Colonic mucosa (tissue), 4 donors: ENCODE results near the gene DGKB. TPM values are rescaled to one million over a fixed set of nuclear protein-coding genes. Genes with fewer than 3 reads are reported as not detected.

Experiments used
- DNase-seq: peaks from one replicate; pipeline ENCODE4 v3.0.0-alpha.2; 2020
- H3K27ac ChIP-seq: fragments of 200-600 bp; one replicate; pipeline ENCODE4 v1.8.0; 2021
- H3K27me3 ChIP-seq: fragments of 200-600 bp; one replicate; pipeline ENCODE4 v1.8.0; 2021
- H3K36me3 ChIP-seq: fragments of 200-600 bp; one replicate; pipeline ENCODE4 v1.8.0; 2021
- H3K4me1 ChIP-seq: fragments of 200-600 bp; one replicate; pipeline ENCODE4 v1.8.0; 2021; ENCODE audit warnings: mild to moderate bottlenecking
- H3K4me3 ChIP-seq: fragments of 200-600 bp; one replicate; pipeline ENCODE4 v1.8.0; 2021
- H3K9ac ChIP-seq, 2 donors: one replicate each; pipeline ENCODE4 v1.7.0; 2013; ENCODE audit warnings: control low read depth in 2 of 2, low read depth in 2 of 2, low read length in 2 of 2
- H3K9me3 ChIP-seq: fragments of 200-600 bp; one replicate; pipeline ENCODE4 v1.8.0; 2021
- CTCF ChIP-seq: fragments of 200-600 bp; IDR thresholded peaks from one replicate; pipeline ENCODE4 v1.8.0; 2022; ENCODE audit warnings: antibody characterized with exemption, mild to moderate bottlenecking
- intact Hi-C: fragments of 100-400 bp; cut with DNase I; formaldehyde crosslinking; loops from one replicate; pipeline ENCODE4 v1.14.1; 2022
- total RNA-seq, 2 donors: library from RNA; stranded (reverse); fragmentation: NEBNext Ultra II Directional in 1 of 2; extraction: Animal tissue kit (Norgen Biotek cat#: 25700) in 1 of 2; gene quantifications; one replicate each; pipeline ENCODE4 v1.2.1, GENCODE V29; 2021
- donor health status: healthy.
- donor health status: DM: no; HTN: no; CAD: no.
- donor health status: DM: no; HTN: no; CAD: no.

The DGKB gene
- total RNA-seq, 2 donors from 2014 or later, result 0.25 to 0.61 TPM

DNA sequence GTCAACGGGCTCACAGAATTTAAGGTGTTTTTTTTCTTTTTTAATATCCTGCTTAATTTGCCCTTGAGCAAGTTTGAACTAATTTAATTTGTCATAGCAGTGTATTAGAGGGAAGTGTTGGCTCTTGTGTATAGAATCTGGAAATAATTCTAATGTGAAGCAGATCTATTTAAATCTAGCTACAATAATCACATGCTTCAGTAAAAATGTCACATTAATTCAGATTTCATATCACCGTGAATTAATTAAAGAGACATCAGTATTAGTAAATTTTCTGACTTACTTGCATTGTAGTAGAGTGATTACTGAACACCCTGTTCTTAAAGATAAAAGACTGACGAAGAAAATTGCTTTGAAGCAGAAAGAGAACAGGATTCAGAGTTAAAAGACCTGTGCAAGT lies 124.7 kb downstream of the DGKB start:
- H3K27me3 ChIP-seq, result no peaks in the 10 kb centered on the region
- H3K9ac ChIP-seq, result no peak overlapping the region
- no peaks in the 10 kb centered on the region for H3K36me3 ChIP-seq
- no peak for TF ChIP-seq CTCF
- DNase-seq, result no peak
- intact Hi-C loops, result no loop called here
- H3K4me1 ChIP-seq, result no peaks in the 10 kb centered on the region
- no peak overlapping the region for H3K4me3 ChIP-seq
- H3K27ac ChIP-seq, result no peak overlapping the region
- no peaks in the 10 kb centered on the region for H3K9me3 ChIP-seq

- intact Hi-C loops, result no loop called here
- Histone ChIP-seq H3K9me3 (no peaks in the 10 kb centered on the region), H3K36me3 (no peaks in the 10 kb centered on the region), H3K27me3 (no peaks in the 10 kb centered on the region), H3K4me3 (no peak overlapping the region), H3K27ac (no peak overlapping the region), H3K9ac (no peak overlapping the region), H3K4me1 (no peaks in the 10 kb centered on the region)
- no peak for TF ChIP-seq CTCF
- DNase-seq, result no peak
Observed at GRCh38 chr7:14776266-14776665, 126.3 kb downstream of the DGKB start.

GRCh38 chr7:14773729-14774271 lies 128.8 kb downstream of the DGKB start:
- H3K27ac ChIP-seq, result no peak overlapping the region
- intact Hi-C loops, result no loop called here
- no peak overlapping the region for H3K9ac ChIP-seq
- H3K4me1 ChIP-seq, result no peaks in the 10 kb centered on the region
- no peak for DNase-seq
- no peaks in the 10 kb centered on the region for H3K9me3 ChIP-seq
- no peak overlapping the region for H3K4me3 ChIP-seq
- H3K27me3 ChIP-seq, result no peaks in the 10 kb centered on the region
- TF ChIP-seq CTCF, result no peak
- H3K36me3 ChIP-seq, result no peaks in the 10 kb centered on the region

DNA sequence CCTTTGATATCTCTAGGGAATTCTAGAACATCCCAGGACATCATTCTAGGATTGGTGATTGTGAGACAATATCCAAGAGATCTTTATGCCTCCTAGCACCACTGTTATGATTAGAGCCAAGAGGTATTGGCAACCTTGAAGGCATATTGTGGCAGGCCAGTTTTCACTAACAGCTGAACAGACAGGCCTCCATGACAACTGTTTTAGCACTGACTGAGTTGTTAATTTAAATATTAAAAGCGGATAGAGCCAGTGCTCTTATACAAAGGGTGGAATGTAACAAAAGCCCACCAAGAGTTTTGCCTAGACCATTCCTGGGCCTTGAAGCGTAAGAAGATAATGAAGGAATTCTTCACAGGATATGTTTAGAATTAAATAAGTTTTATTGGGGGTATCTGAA lies 131.9 kb downstream of the DGKB start:
- H3K9ac ChIP-seq, result no peak overlapping the region

DNA sequence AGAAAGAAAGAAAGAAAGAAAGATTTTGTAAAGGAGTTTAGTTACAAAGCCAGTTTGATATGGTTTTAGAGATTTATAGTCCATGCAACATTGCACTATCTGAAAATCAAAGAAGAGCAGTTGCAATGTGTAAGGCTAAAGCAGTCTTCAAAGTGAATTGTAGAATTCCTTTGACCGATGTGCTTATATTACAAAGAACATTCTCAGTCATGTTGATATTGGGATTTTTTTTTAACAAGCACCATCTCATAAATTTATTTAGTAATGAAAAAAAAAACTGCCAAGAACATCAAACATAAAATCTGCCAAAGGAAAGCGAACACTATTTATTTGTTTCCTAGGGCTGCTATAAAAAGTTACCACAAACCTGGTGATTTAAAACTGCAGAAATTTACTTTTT lies 133.3 kb downstream of the DGKB start:
- Histone ChIP-seq H3K27ac (no peak overlapping the region), H3K9ac (no peak overlapping the region), H3K4me3 (no peak overlapping the region), H3K4me1 (no peaks in the 10 kb centered on the region), H3K9me3 (no peaks in the 10 kb centered on the region), H3K36me3 (no peaks in the 10 kb centered on the region), H3K27me3 (no peaks in the 10 kb centered on the region)
- intact Hi-C loops, result no loop called here
- TF ChIP-seq CTCF, result no peak
- DNase-seq, result no peak

More for the DNA sequence above, 131.9 kb downstream of the DGKB start:
- no peaks in the 10 kb centered on the region for H3K9me3 ChIP-seq
- intact Hi-C loops, result no loop called here
- no peak overlapping the region for H3K4me3 ChIP-seq
- H3K27ac ChIP-seq, result no peak overlapping the region
- no peaks in the 10 kb centered on the region for H3K27me3 ChIP-seq
- TF ChIP-seq CTCF, result no peak
- no peak for DNase-seq
- H3K36me3 ChIP-seq, result no peaks in the 10 kb centered on the region
- H3K4me1 ChIP-seq, result no peaks in the 10 kb centered on the region
